Gastroesophageal sphincter (tissue), 4 donors: ENCODE data around the gene UBLCP1. TPM values are rescaled to one million over a fixed set of nuclear protein-coding genes. Genes with fewer than 3 reads are reported as not detected.
"Not testable (repeated sequence)": the region's sequence is repeated elsewhere in the genome, so short reads cannot be mapped to it uniquely, and the experiment has no call there.

ENCODE experiments used
- ATAC-seq: fragments of 150-250 bp; one replicate; pipeline ENCODE4 v1.9.1; 2016; ENCODE audit warnings: mild to moderate bottlenecking, moderate library complexity
- H3K27ac ChIP-seq, 4 donors: fragments of 200-600 bp; sonication (generic) in 3 of 4; 1 replicate in 3 of 4; 2 replicates in 1 of 4; pipeline ENCODE4 v1.5.1; 2016 to 2019
- H3K27me3 ChIP-seq: fragments of 200-600 bp; sonication (generic); one replicate; pipeline ENCODE4 v1.5.1; 2019
- H3K36me3 ChIP-seq, 2 donors: fragments of 200-600 bp; sonication (generic); one replicate each; pipeline ENCODE4 v1.5.1; 2019; ENCODE audit warnings: control low read depth in 1 of 2
- H3K4me1 ChIP-seq, 3 donors: fragments of 200-600 bp; sonication (generic); 1 replicate in 2 of 3; 2 replicates in 1 of 3; pipeline ENCODE4 v1.5.1; 2016 to 2019; ENCODE audit warnings: control low read depth in 2 of 3
- H3K4me3 ChIP-seq, 2 donors: fragments of 200-600 bp; sonication (generic); one replicate each; pipeline ENCODE4 v1.5.1; 2019; ENCODE audit warnings: mild to moderate bottlenecking in 1 of 2, moderate library complexity in 1 of 2
- H3K9me3 ChIP-seq, 3 donors: fragments of 200-600 bp; sonication (generic); one replicate each; pipeline ENCODE4 v1.5.1; 2017 to 2019; ENCODE audit warnings: control low read depth in 2 of 3
- EP300 ChIP-seq: sonication (generic); formaldehyde crosslinking; IDR thresholded peaks from one replicate; pipeline ENCODE4 v1.6.1; 2017; ENCODE audit warnings: antibody characterized with exemption, mild to moderate bottlenecking
- POLR2A ChIP-seq, 2 donors: fragments of 450-650 bp; IDR thresholded peaks; one replicate each; pipeline ENCODE4 v1.6.1; 2017; ENCODE audit warnings: antibody characterized with exemption in 2 of 2, mild to moderate bottlenecking in 2 of 2, moderate library complexity in 1 of 2
- POLR2AphosphoS5 ChIP-seq: sonication (generic); formaldehyde crosslinking; IDR thresholded peaks from one replicate; pipeline ENCODE4 v1.6.1; 2017; ENCODE audit warnings: antibody characterized with exemption
- WGBS, 2 donors: methylation state at CpG; one replicate each; pipeline ENCODE4 v1.1.5; 2018; ENCODE audit warnings: low coverage in 1 of 2; 5-methylcytosine and 5-hydroxymethylcytosine counted together
- total RNA-seq, 4 donors: library from RNA; depleted of rRNA; stranded (reverse); fragments of >200 nt; gene quantifications; one replicate each; pipeline ENCODE4 v1.1.0, GENCODE V29; 2016
- TF ChIP-seq, protein P1 (sequence below), 4 experiments: fragments of 200-600 bp in 2 of 4; fragments of 450-650 bp in 2 of 4; sonication (generic) in 1 of 4; IDR thresholded peaks; one replicate each; pipeline ENCODE4 v1.5.1; 2017 to 2019; ENCODE audit warnings: antibody characterized with exemption in 4 of 4, mild to moderate bottlenecking in 2 of 4, moderate library complexity in 2 of 4

UBLCP1 gene
- total RNA-seq, 4 donors from 2014 or later, result 24.1 to 29.3 (median 26.0) TPM

DNA sequence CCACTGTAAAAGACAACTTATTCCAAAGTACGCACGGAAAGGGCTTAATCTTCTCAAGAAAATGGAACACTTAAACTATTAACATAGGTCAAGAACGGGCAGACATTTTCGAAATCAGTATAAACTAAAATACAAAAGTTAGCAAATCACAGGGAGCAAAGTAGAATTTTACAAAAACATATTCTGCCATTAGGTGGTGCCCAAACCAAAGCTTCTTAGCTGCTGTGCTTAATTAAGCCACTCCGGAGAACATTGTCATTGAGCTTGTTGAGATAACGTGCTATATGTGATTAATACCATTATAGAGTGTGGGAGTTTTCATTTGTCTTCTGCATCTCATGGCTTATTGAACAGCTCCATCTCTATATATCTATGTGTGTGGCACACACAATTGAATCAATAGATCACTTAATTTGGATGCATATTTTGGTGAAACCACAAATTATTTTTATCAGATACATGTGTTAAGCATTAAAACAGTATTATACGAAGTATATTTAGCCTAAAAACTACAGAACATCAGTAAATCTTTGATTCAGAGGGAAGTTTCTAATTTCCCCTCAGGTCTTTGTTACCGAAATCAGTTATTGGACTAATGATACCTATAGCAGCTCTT, 23.4 kb downstream of the UBLCP1 start:
- H3K27ac ChIP-seq, result no peak overlapping the region
- no peak overlapping the region for H3K4me3 ChIP-seq
- WGBS, 2 donors, result 46 to 61% methylated on average over 8 of the region's 8 CpGs
- ATAC-seq, result no peak
- no peaks in the 10 kb centered on the region for H3K9me3 ChIP-seq
- peaks cover 0 to 33% of the 10 kb centered on the region in 2 donors for H3K36me3 ChIP-seq
- no peaks in the 10 kb centered on the region for H3K27me3 ChIP-seq
- no peaks in the 10 kb centered on the region for H3K4me1 ChIP-seq
- TF ChIP-seq, protein P1, sequence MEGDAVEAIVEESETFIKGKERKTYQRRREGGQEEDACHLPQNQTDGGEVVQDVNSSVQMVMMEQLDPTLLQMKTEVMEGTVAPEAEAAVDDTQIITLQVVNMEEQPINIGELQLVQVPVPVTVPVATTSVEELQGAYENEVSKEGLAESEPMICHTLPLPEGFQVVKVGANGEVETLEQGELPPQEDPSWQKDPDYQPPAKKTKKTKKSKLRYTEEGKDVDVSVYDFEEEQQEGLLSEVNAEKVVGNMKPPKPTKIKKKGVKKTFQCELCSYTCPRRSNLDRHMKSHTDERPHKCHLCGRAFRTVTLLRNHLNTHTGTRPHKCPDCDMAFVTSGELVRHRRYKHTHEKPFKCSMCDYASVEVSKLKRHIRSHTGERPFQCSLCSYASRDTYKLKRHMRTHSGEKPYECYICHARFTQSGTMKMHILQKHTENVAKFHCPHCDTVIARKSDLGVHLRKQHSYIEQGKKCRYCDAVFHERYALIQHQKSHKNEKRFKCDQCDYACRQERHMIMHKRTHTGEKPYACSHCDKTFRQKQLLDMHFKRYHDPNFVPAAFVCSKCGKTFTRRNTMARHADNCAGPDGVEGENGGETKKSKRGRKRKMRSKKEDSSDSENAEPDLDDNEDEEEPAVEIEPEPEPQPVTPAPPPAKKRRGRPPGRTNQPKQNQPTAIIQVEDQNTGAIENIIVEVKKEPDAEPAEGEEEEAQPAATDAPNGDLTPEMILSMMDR (IDR thresholded peaks at IDR 0.05), result peak in 3 of 4 experiments; percentile 17 to 26 (median 20)
- TF ChIP-seq EP300, result no peak

DNA sequence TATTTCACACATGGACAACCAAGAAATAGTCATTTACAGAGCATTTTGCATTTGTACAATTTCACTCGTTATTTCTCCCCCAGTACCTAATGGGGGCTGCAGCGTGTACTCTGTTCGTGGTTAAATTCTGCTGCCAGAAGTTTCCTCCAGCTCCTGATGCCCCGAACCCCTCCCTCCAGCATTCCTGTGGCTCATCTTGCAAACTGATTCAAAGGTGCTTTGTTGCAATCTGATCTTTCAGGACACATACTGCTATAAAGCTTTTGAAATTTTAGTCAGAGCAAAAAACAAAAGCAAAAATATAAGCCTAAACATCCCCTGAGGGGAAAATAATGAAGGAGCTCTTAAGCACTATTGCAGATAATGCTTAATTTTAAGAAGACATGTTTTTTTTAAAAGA, 27.7 kb downstream of the UBLCP1 start:
- Histone ChIP-seq H3K27me3 (no peaks in the 10 kb centered on the region), H3K27ac (no peak overlapping the region), H3K4me1 (no peaks in the 10 kb centered on the region), H3K36me3 (peaks cover 0 to 3% of the 10 kb centered on the region in 2 donors), H3K9me3 (no peaks in the 10 kb centered on the region), H3K4me3 (no peak overlapping the region)
- ATAC-seq, result no peak
- no peak for TF ChIP-seq EP300
- no peak for TF ChIP-seq POLR2AphosphoS5
- TF ChIP-seq POLR2A (IDR thresholded peaks at IDR 0.05), result no peak
- TF ChIP-seq, protein P1 (IDR thresholded peaks at IDR 0.05), result no peak
- WGBS, 2 donors, result 78 to 91% methylated on average over 3 to 4 of the region's 4 CpGs

DNA sequence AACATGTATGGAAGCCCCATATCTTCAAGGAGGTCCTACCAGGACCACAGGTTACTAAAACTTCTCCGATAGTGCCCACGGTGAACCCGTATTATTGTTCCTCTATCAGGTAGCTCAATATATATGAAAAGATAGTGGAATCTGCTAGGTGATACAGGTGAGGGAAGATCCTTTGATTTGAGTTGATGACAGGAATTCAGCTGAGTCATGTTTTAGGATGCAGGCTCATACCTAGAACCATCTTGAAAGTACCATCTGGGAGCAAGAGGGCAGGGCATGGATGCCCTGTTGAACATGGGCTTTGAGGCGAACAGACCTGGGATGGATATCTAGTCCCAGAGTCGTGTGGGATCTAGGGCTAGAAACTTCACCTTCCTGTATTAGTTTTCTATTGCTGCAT, 31.8 kb downstream of the UBLCP1 start:
- TF ChIP-seq, protein P1 (IDR thresholded peaks at IDR 0.05), result no peak
- TF ChIP-seq POLR2AphosphoS5 (no peak), POLR2A (IDR thresholded peaks at IDR 0.05) (no peak), EP300 (no peak)
- Histone ChIP-seq H3K4me1 (no peaks in the 10 kb centered on the region), H3K36me3 (no peaks in the 10 kb centered on the region), H3K27ac (no peak overlapping the region), H3K27me3 (peaks cover 4% of the 10 kb centered on the region), H3K4me3 (no peak overlapping the region), H3K9me3 (peaks cover 0 to 23% (median 0%) of the 10 kb centered on the region in 3 donors)
- WGBS, 2 donors, result 95 to 100% methylated on average over 1 to 3 of the region's 5 CpGs
- ATAC-seq, result no peak

DNA sequence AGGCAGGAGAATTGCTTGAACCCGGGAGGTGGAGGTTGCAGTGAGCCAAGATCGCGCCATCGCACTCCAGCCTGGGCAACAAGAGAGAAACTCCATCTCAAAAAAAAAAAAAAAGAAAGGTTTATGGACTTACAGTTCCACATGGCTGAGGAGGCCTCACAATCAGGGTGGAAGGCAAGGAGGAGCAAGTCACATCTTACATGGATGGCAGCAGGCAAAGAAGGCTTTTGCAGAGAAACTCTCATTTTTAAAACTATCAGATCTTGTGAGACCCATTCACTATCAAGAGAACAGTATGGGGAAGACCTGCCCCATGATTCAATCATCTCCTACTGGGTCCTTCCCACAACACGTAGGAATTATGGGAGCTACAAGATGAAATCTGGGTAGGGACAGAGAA, 34.2 kb downstream of the UBLCP1 start:
- H3K4me1 ChIP-seq, H3K36me3 ChIP-seq, H3K4me3 ChIP-seq, H3K27ac ChIP-seq, ATAC-seq: not testable (repeated sequence)
- H3K27me3 ChIP-seq, result peaks cover 11% of the 10 kb centered on the region
- H3K9me3 ChIP-seq, result peaks cover 0 to 35% (median 0%) of the 10 kb centered on the region in 3 donors
- 86% methylated on average over 5 of the region's 5 CpGs; no CpG with 5 or more reads in 1 of the 2 donors for WGBS, 2 donors

DNA sequence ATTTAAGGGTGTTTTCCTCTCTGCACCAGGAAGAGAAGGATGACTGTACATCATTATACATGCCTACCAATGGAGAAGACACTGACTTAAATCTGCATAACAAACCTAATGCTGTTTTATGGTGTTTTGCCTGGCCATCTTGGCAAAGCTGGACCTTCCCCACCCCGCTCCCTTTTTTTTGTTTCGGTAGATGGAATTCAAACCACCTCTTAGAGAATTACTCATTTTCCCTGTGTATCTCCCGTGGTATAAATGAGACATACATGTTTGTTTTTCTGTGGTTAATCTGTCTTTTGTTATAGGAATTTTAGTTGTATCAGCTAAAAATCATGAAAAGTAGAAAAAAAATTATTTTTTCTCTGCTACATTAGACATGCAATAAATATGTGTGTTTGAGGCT, 38.4 kb downstream of the UBLCP1 start:
- Histone ChIP-seq H3K27me3 (peaks cover 12% of the 10 kb centered on the region), H3K4me1 (no peaks in the 10 kb centered on the region), H3K27ac (no peak overlapping the region), H3K4me3 (no peak overlapping the region), H3K36me3 (no peaks in the 10 kb centered on the region), H3K9me3 (peaks cover 0 to 47% (median 0%) of the 10 kb centered on the region in 3 donors)
- no peak for ATAC-seq
- no peak for TF ChIP-seq POLR2A (IDR thresholded peaks at IDR 0.05)
- TF ChIP-seq EP300, result no peak
- 71 to 92% methylated on average over 2 of the region's 3 CpGs for WGBS, 2 donors

DNA sequence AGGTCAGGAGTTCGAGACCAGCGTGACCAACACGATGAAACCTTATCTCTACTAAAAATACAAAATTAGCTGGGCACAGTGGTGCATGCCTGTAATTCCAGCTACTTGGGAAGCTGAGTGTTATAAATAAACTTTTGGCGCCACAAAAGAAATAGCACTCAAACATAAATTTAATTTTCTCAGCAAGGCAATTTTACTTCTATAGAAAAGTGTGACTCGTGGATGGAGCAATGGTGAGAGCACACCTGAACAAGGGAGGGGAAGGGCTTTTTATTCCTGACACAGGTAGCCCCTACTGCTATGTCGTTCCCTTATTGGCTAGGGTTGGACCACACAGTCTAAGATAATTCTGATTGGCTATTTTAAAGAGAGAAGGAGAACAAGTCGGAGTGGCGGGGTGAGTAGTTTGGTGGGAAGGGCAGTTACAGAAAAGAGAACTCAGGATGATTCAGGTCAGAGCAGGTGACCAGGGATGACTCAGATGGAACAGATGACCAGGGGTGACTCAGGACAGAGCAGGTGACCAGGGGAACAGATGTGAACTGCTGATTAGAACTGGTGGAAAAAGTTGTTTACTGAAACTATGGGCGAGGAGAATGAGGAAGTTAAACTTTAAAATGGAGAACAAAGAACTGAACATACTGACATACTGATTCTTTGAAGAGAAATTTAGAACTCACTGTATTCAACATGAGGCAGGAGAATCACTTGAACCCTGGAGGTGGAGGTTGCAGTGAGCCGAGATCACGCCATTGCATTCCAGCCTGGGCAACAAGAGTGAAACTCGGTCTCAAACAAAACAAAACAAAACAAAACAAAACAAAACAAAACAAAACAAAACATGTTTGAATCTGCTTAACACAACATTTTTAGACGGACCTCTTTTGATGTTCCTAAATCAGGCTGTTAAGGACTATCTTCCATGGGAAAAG, 39.1 kb downstream of the UBLCP1 start:
- H3K9me3 ChIP-seq, result peaks cover 0 to 42% (median 0%) of the 10 kb centered on the region in 3 donors
- H3K27ac ChIP-seq, H3K4me1 ChIP-seq, H3K4me3 ChIP-seq, H3K36me3 ChIP-seq, ATAC-seq: not testable (repeated sequence)
- H3K27me3 ChIP-seq, result peaks cover 17% of the 10 kb centered on the region
- WGBS, 2 donors, result 87 to 94% methylated on average over 10 to 13 of the region's 13 CpGs
